ENCODE data around the gene AKAP17A.
"Not testable (repeated sequence)": the region's sequence is repeated elsewhere in the genome, so short reads cannot be mapped to it uniquely, and the experiment has no call there.

Gene AKAP17A, protein sequence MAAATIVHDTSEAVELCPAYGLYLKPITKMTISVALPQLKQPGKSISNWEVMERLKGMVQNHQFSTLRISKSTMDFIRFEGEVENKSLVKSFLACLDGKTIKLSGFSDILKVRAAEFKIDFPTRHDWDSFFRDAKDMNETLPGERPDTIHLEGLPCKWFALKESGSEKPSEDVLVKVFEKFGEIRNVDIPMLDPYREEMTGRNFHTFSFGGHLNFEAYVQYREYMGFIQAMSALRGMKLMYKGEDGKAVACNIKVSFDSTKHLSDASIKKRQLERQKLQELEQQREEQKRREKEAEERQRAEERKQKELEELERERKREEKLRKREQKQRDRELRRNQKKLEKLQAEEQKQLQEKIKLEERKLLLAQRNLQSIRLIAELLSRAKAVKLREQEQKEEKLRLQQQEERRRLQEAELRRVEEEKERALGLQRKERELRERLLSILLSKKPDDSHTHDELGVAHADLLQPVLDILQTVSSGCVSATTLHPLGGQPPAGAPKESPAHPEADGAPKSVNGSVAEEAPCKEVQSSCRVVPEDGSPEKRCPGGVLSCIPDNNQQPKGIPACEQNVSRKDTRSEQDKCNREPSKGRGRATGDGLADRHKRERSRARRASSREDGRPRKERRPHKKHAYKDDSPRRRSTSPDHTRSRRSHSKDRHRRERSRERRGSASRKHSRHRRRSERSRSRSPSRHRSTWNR

DNA sequence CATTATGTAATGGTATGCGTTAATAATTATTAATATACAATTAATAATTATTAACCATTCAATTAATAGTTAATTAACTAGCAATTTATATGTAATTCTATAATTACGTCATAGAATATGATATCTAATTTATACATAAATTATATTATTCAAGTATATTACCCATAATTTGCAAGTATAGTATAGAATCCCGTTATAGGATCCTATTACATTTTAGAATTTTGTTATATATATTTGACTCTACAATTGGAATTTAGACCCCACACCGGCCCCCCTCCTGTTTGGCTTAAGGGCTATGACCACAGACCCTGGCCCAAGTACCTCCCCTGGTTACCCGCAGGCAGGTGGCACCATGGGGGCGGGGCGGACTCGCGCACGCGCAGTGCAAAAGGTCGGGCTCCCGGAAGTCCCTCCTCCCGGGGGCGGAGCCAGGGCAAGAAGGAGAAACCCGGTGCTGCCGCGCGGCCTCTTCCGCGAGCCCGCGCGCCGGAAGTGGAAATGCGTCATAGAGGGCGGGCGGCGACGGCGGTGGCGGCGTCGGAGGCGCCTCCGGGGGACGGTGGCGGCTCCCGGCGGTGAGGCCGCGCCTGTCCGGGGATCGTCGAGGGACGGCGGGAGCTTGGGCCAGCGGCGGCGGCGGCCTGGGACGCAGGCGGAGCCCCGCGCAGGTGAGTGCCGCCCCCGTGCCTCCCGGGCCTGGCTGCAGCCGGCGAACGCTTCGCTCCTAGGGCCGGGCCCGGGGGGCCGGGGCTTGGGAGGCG, at the start of gene AKAP17A:
AKAP17A (plus strand) TSS at position 503 of the 761 bp plus-strand sequence. CDS start 1,859 bp downstream, outside the sequence.
- DNase-seq, result peak; percentile 50 to 98 (median 94)

DNA sequence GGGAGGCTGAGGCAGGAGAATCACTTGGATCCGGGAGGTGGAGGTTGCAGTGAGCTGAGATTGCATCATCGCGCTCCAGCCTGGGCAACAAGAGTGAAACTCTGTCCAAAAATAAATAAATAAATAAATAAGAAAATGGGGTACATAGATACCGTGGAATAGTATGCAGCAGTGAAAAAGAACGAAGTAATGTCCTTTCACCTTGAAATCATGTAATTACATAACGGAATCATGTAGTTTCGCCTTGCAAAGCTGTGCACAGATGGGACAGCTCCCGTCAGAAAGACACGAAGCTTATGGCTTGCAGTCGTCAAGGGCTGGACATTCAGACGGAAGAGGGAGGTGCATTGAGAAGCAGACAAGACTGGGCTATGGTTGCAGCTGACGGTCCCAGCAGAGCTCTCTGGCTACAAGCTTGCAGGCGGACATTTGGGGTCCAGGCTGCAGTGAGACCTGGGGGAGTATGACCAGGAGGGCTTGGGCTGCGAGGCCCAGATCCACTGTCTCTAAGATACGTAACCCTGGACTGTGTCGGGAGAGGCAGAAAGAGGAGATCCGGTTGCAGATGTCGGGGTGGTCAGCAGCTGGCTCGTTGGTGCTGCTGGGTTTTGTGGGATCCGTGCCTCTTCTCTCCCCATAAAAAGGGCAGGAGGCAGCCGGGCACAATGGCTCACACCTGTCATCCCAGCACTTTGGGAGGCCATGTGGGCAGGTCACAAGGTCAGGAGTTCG, 48.2 kb upstream of the AKAP17A start:
- DNase-seq, result no peak

DNA sequence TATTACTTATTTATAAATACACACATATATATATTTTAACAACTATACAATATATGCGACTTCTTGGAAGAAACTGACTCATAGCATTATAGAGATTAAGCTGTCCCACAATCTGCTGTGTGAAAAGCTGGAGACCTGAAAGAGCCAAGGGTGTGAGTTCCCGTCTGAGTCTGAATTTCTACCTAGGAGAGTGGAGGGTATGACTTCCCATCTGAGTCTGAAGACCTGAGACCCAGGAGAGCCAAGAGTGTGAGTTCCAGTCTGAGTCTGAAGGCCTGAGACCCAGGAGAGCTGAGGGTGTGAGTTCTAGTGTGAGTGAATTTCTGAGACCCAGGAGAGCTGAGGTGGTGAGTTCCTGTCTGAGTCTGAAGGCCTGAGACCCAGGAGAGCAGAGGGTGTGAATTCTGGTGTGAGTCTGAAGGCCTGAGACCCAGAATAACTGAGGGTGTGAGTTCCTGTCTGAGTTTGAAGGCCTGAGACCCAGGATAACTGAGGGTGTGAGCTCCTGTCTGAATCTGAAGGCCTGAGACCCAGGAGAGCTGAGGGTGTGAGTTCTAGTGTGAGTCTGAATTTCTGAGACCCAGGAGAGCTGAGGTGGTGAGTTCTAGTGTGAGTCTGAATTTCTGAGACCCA, 45.5 kb upstream of the AKAP17A start:
- DNase-seq, result no peak

DNA sequence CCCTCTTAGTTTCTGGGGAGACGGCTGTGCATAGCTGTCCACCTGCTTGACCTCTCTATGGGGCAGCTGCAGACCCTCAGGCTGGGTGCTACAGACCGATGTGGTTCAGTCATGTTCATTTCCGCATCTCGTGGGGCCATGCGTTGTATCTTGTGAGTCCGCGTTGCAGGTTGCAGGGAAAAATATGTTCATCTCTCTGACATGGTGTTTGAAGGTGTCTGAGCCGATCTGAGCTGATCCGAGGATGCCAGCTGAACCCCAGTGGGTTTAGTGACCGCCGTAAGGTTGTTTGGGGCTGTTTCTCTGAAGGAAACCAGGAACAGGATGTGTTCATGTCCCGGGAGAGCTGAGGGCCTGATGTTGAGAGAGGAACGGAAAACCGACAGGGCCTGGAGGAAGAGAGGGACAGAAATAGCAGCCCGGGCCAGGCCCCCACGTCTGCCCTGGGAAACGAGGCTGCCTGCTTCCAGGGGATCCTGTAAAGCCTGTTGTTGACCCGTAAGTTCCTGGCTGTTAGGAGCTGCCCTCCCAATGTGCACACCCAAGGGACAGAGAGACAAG, 44.6 kb upstream of the AKAP17A start:
- DNase-seq, result no peak

DNA sequence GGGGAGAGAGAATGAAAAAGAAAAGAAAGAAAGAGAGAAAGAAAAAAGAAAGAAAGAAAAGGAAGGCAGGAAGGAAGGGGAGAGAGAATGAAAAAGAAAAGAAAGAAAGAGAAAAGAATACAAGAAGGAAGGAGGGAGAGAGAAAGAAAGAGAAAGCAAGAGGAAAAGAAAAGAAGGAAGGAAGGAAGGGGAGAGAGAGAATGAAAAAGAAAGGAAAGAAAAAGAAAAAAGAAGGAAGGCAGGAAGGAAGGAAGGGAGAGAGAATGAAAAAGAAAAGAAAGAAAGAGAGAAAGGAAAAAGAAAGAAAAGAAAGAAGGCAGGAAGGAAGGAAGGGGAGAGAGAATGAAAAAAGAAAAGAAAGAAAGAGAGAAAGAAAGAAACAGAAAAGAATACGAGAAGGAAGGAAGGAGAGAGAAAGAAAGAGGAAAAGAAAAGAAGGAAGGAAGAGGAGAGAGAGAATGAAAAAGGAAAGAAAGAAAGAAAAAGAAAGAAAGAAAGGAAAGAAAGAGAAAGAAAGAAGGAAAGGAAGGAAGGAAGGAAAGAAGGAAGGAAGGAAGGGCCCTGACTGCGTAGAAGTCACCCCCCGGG, 39.4 kb upstream of the AKAP17A start:
- no peak for DNase-seq

DNA sequence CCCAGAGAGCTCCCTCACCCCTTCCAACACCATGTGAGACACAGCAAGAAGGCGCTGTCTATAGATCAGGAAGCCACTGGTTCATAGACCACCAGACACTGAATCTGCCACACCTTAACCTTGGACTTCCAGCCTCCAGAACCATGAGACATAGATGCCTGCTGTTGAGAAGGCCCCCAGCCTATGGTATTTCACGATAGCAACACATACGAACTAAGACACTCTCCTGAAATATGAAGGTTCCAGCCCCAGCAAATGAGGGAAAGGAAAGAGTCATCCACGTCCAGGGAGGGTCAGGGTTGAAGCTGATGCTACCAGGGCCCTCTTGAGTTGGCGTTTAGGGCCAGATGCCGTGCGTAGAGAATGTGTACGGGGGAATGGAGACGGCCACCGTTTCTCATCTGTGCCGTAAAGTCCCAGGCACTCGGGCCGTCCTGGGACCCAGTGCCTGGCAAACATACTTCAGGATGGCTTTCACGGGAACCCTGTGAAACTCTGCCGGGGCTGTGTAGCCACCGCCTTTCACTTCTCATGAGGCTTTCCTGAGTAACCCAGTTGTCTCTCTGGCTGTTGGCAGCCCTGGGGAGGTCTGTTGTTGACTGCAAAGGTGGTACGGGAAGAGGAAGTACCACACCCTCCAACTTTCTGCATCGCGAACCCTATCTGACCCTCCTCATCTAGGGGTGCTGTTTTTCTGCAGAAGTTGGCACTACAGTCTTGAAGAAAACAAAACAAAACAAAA, 36.8 kb upstream of the AKAP17A start:
- no peak for DNase-seq

DNA sequence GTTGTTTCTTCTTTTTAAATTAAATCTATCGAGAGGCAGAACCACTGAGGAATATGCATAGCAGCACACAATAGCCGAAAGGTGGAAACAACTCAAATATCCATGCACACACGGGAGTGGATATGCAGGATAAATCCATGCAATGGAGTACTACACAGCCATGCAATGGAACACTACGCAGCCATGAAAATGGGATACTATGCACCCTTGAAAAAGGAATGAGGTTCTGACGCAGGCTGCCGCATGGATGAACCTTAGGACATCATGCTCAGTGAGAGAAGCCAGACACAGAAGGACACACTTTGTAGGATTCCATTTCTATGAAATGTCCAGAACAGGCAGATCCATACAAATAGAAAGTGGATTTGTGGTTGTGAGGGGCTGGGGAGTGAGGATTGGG, 36.0 kb upstream of the AKAP17A start:
- DNase-seq, result no peak

DNA sequence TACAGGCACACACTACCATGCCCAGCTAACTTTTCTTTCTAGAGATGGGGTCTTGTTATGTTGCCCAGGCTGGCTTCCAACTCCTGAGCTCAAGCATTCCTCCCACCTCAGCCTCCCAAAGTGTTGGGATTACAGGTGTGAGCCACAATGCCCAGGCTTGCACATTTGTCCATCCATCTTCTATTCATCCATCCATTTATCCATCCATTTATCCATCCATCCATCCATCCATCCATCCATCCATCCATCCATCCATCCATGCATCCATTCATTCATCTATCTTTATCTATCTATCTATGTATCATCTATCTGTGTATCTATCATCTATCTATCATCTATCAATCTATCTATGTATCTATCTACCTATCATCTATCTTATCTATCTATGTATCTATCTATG, 34.0 kb upstream of the AKAP17A start:
- DNase-seq, result not testable (repeated sequence)

DNA sequence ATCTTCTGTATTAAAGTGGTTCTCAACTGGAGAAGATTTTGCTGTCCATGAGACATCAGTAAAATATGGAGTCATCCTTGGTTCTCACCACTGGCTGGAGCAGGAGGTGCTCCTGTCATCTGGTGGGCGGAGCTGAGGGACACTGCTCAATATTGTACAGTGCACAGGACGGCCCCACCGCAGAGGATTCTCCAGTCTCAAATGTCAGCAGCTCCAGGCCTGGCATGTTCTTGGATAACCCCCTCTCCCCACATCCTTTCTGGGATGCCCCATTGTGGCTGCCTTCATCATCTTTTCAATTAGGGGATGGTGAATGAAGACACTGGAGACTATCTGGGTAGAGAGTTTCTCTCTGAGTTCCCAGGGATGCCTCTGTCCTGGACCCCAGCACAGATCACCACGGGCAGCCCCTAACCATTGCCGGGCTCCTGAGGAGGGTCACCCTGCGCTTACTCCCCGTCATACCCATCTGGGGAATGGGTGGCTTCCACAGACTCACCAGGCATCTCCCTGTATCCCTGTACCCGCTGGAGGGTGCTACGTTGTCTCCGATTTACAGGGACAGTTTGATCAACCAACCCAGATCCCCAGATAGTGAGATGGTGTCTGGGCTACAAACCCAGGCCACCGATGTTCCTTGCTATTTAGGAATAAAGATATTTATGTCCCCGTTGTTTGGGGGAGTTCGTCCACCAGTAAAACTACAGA, 32.5 kb upstream of the AKAP17A start:
- no peak for DNase-seq

DNA sequence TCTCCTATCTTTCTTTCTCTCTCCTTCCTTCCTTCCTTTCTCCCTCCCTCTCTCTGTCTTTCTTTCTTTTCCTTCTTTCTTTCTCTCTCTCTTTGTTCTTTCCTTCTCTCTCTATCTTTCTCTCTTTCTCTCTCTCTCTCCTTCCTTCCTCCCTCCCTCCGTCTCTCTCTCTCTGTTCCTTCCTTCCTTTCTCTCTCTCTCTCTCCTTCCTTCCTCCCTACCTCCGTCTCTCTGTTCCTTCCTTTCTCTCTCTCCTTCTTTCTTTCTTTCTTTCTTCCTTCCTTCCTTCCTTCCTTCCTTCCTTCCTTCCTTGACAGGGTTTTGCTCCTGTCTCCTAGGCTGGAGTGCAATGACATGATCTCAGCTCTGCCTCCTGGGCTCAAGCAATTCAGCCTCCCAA, 30.2 kb upstream of the AKAP17A start:
- DNase-seq, result no peak

DNA sequence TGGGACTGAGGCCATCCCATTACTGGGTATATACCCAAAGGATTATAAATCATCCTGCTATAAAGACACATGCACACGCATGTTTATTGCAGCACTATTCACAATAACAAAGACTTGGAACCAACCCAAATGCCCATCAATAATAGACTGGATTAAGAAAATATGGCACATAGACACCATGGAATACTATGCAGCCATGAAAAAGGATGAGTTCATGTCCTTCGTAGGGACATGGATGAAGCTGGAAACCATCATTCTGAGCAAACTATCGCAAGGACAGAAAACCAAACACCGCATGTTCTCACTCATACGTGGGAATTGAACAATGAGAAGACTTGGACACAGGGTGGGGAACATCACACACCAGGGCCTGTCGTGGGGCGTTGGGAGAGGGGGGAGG, 27.3 kb upstream of the AKAP17A start:
- DNase-seq, result not testable (repeated sequence)

DNA sequence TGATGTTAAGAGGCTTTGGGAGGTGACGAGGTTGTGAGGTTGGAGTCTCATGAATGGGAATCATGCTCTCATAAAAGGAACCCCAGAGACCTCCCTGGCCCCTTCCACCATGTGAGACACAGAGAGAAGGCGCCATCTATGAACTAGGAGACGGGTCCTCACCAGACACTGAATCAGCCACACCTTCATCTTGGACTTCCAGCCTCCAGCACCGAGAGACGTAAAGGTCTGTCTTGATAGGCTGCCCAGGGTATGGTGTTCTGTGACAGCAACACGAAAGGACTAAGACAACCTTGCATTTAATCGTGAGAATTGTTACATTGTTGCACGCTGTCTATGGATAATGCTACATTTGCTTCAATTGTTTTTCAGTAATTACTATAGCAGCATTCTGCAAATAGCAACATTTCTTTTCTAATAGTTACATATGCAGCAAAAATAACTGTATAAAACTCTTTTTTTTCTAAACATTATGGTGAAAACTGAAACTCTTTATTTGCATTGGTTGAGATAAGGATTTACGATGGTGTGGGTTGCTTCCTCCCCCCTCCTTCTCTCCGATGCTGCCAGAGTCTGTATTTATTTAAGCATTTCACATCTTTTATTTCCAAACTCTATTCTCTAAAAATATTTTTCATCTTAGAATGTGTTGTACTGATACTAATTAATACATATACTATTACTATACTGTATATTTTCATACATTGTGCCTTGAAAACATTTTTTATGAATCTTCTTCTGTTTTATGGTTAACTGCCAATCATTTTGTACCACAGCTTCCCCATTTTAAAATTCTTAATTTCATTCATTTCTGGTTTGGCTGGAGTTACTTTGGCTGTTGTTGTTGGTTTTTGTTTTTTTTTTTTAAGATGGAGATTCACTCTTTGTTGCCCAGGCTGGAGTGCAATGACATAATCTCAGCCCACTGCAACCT, 26.4 kb upstream of the AKAP17A start:
- DNase-seq, result no peak

DNA sequence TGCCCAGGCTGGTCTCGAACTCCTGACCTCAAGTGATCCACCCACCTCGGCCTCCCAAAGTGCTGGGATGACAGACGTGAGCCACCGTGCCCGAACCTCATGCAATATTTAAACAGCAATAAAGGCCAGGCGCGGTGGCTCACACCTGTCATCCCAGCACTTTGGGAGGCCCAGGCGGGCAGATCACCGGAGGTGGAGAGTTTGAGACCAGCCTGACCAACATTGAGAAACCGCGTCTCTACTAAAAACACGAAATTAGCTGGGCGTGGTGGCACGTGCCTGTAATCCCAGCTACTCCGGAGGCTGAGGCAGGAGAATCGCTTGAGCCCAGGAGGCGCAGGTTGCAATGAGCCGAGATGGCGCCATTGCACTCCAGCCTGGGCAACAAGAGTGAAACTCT, 17.2 kb upstream of the AKAP17A start:
- not testable (repeated sequence) for DNase-seq

DNA sequence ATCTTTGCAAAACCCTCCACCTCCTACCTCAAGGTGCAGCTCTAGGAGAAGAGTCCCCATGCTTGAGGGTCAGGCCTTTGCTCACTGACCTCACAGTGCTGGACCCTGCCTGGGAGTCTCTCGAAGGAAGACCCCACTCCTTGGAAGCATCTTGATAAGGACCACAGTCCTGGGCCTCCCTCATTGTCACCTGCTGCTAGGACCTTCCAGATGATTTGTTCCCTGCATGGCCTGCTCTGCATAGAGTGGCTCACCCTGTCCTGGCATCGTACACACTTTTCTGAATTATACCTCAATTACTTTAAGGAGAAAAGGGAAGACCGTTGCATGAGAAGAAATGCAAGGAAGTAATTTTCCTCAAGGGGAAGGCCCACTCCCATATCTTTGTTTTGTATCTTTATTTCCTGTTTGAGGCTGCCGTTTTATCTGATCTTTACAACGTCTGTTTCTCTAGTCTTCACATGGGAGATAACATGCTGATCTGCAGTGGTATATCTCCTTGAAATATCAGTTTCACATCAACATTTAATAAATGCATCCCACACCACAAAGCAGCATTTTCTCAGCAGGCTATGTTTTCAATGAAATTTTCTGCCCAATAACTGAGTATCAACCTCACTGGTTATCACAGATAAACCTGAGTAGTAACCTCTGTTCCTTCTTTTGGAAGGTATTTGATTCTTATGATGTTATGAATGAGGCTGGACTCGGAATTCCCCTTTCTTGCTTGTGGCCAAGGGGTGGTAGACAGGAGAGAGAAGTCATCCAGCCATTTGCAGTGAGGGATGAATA, 15.0 kb upstream of the AKAP17A start:
- no peak for DNase-seq

DNA sequence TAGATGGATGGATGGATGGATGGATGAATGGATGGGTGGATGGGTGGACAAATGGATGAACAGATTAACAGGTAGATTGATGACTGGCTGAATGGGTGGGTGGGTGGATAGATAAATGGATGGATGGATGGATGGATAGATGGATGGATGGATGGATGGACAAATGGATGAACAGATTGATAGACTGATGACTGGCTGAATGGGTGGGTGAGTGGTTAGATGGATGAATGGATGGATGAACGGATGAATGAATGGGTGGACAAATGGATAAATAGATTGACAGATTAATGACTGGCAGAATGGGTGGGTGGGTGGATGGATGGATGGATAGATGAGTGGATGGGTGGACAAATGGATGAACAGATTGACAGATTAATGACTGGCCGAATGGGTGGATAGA, 13.6 kb upstream of the AKAP17A start:
- DNase-seq, result no peak

DNA sequence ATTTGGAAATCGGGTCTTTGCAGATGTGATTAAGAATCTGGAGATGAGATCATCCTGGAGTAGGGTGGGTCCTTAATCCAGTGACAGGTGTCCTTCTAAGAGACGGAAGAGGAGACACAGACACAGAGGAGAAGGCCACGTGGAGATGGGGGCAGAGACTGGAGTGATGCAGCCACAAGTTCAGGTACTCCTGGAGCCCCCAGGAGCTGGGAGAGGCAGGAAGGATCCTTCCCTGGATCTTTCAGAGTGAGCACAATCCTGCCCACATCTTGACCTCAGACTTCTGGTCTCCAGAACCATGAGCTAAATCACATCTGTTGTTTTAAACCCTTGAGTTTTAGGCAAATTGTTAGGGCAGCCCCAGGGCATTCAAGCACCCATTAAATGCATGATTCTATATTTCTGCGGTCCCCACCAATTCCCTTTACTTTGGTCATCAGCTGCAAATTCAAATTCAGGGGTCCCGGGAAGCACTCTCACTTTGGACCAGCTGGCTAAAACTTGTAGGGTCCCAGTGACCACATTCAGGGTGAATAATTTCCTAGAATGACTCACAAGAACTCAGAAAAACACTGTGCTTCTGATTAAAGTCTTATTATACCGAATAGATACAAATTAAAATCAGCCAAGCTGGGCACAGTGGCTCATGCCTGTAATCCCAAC, 12.8 kb upstream of the AKAP17A start:
- no peak for DNase-seq

DNA sequence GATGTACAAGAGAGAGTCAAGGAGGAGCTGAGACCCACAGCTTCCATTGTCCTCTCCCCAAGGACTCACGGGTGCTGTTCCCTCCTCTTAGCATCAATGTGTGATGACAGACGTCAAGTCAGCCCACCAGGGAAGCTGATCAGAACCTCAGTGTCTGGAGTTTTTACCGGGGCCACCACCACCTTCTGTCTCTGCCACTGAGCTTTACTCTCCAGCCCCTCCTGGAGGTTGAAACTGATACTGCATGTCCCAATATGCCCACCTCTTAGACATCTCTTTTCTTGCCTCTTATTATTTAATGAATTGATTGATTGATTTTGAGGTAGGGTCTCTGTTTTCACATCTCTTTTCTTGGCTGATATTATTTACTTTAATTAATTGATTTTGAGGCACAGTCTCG, 10.3 kb upstream of the AKAP17A start:
- no peak for DNase-seq

All from C1 segment of cervical spinal cord (tissue), 14 donors.